Karpas-422 (cell line): ENCODE data around the gene EIF4G1. TPM values are rescaled to one million over a fixed set of nuclear protein-coding genes. Genes with fewer than 3 reads are reported as not detected.

Experiments used
- DNase-seq: peaks from one replicate; pipeline ENCODE4 v3.0.0-alpha.2; 2015
- H2AFZ ChIP-seq: fragments of 200-600 bp; sonication (generic); 2 replicates; pipeline ENCODE4 v1.6.1; 2014; ENCODE audit warnings: antibody characterized with exemption, low read length, mixed read lengths
- H3K27ac ChIP-seq: fragments of 200-600 bp; sonication (generic); 2 replicates; pipeline ENCODE4 v1.5.1; 2014; ENCODE audit warnings: mild to moderate bottlenecking, low read length, moderate library complexity
- H3K27me3 ChIP-seq: fragments of 200-600 bp; sonication (generic); 2 replicates; pipeline ENCODE4 v1.6.1; 2014; ENCODE audit warnings: low read length, mixed read lengths
- H3K36me3 ChIP-seq: fragments of 200-600 bp; sonication (generic); 2 replicates; pipeline ENCODE4 v1.6.1; 2014; ENCODE audit warnings: low read length, mixed read lengths; ENCODE audit not compliant: insufficient read depth
- H3K4me1 ChIP-seq: fragments of 200-600 bp; sonication (generic); 2 replicates; pipeline ENCODE4 v1.6.1; 2014; ENCODE audit warnings: mild to moderate bottlenecking, low read length, mixed read lengths
- H3K4me2 ChIP-seq: fragments of 200-600 bp; sonication (generic); 2 replicates; pipeline ENCODE4 v1.6.1; 2014; ENCODE audit warnings: low read length, low read depth, mild to moderate bottlenecking; ENCODE audit not compliant: poor library complexity, severe bottlenecking
- H3K4me3 ChIP-seq: fragments of 200-600 bp; sonication (generic); 2 replicates; pipeline ENCODE4 v1.5.1; 2014; ENCODE audit warnings: mild to moderate bottlenecking, antibody characterized with exemption, low read length, mixed read lengths
- H3K79me2 ChIP-seq: fragments of 200-600 bp; sonication (generic); 2 replicates; pipeline ENCODE4 v1.6.1; 2014; ENCODE audit warnings: mild to moderate bottlenecking, low read length, mixed read lengths
- H3K9ac ChIP-seq: fragments of 200-600 bp; sonication (generic); 2 replicates; pipeline ENCODE4 v1.6.0; 2014; ENCODE audit warnings: low read length
- H3K9me2 ChIP-seq: fragments of 200-600 bp; sonication (generic), shearing (Covaris generic); replicated peaks from 2 replicates; pipeline ENCODE4 v1.6.0; 2014; ENCODE audit warnings: mild to moderate bottlenecking, low read length, moderate library complexity; ENCODE audit not compliant: insufficient read depth
- H3K9me3 ChIP-seq: fragments of 300-700, 200-600 bp; sonication (generic); 2 replicates; pipeline ENCODE4 v1.6.1; 2014; ENCODE audit warnings: low read length, mixed read lengths
- H4K20me1 ChIP-seq: fragments of 200-600 bp; sonication (generic); 2 replicates; pipeline ENCODE4 v1.6.1; 2014; ENCODE audit warnings: mild to moderate bottlenecking, antibody characterized with exemption, low read length, low read depth; ENCODE audit not compliant: insufficient read depth
- total RNA-seq: library from RNA; depleted of rRNA; stranded (reverse); fragments of >200 nt; shearing (Covaris generic); gene quantifications from 2 replicates; pipeline ENCODE4 v1.2.3, GENCODE V29; 2014; ENCODE audit warnings: low replicate concordance

The EIF4G1 gene
- total RNA-seq, 1 experiment from 2014 or later, result 177 TPM

DNA sequence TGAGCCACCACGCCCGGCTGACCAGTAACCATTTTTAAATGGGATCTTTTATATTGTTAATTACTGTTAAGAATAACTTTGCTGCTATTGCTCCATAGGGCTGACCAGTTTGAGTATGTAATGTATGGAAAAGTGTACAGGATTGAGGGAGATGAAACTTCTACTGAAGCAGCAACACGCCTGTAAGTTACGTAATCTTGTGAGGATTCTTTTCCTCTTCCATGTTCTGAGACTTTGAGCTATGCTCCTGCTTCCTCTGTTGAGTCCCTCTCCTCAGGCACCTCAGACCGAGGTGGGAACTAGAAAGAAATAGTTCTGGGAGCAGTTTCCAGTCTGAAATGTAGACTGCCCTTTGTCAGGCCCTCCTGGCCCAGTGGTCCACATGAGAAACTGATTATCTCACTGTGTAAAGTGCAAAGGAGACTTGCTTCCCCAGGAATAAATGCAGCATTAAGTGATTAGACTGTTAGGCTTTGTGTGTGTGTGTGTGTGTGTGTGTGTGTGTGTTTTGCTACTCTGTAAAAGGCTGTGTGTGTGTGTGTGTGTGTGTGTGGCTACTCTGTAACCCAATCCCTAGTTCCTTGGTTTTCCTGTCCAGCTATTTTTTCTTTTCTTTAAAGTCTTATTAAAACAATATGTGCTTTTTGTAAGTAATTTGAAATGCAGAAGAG lies 52.3 kb downstream of the EIF4G1 start:
- H3K9me3 ChIP-seq, result no peaks in the 10 kb centered on the region
- H3K4me2 ChIP-seq, result no peak overlapping the region
- peaks cover 29% of the 10 kb centered on the region for H3K79me2 ChIP-seq
- H2AFZ ChIP-seq, result no peak overlapping the region
- H3K9ac ChIP-seq, result no peak overlapping the region
- H3K36me3 ChIP-seq, result peaks cover 37% of the 10 kb centered on the region
- H4K20me1 ChIP-seq, result no peaks in the 10 kb centered on the region
- H3K9me2 ChIP-seq, result no peaks in the 10 kb centered on the region
- no peaks in the 10 kb centered on the region for H3K27me3 ChIP-seq
- H3K4me3 ChIP-seq, result no peak overlapping the region
- DNase-seq, result no peak
- H3K27ac ChIP-seq, result no peak overlapping the region
- H3K4me1 ChIP-seq, result peaks cover 13% of the 10 kb centered on the region

DNA sequence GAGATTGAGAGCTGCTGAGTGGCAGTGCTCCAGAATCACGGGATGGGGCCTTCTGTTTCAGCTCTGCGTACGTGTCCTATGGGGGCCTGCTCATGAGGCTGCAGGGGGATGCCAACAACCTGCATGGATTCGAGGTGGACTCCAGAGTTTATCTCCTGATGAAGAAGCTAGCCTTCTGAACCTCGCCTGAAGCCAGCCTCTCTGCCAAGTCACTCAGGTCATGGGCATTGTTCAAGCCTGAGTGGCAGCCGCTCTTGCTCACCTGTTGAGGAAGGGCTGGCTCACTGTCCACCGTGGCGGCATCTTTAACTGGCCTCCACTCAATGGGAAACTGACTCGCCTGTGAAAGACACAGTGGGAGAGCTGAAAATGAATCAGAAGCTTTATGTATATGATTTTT lies 53.7 kb downstream of the EIF4G1 start:
- Histone ChIP-seq H3K4me3 (no peak overlapping the region), H3K36me3 (peaks cover 37% of the 10 kb centered on the region), H3K9me2 (no peaks in the 10 kb centered on the region), H3K4me1 (peaks cover 13% of the 10 kb centered on the region), H2AFZ (no peak overlapping the region), H4K20me1 (no peaks in the 10 kb centered on the region), H3K9me3 (no peaks in the 10 kb centered on the region), H3K4me2 (no peak overlapping the region), H3K27me3 (no peaks in the 10 kb centered on the region), H3K27ac (no peak overlapping the region), H3K9ac (no peak overlapping the region), H3K79me2 (peaks cover 21% of the 10 kb centered on the region)
- DNase-seq, result no peak

- H3K9me2 ChIP-seq, result no peaks in the 10 kb centered on the region
- peaks cover 17% of the 10 kb centered on the region for H3K79me2 ChIP-seq
- no peak for DNase-seq
- H3K4me3 ChIP-seq, result no peak overlapping the region
- no peak overlapping the region for H2AFZ ChIP-seq
- peaks cover 13% of the 10 kb centered on the region for H3K4me1 ChIP-seq
- H3K9ac ChIP-seq, result no peak overlapping the region
- H3K9me3 ChIP-seq, result no peaks in the 10 kb centered on the region
- peaks cover 37% of the 10 kb centered on the region for H3K36me3 ChIP-seq
- H4K20me1 ChIP-seq, result no peaks in the 10 kb centered on the region
- H3K4me2 ChIP-seq, result no peak overlapping the region
- no peak overlapping the region for H3K27ac ChIP-seq
- no peaks in the 10 kb centered on the region for H3K27me3 ChIP-seq
These were observed 54.3 kb downstream of the EIF4G1 start for GRCh38 chr3:184368586-184369183.

DNA sequence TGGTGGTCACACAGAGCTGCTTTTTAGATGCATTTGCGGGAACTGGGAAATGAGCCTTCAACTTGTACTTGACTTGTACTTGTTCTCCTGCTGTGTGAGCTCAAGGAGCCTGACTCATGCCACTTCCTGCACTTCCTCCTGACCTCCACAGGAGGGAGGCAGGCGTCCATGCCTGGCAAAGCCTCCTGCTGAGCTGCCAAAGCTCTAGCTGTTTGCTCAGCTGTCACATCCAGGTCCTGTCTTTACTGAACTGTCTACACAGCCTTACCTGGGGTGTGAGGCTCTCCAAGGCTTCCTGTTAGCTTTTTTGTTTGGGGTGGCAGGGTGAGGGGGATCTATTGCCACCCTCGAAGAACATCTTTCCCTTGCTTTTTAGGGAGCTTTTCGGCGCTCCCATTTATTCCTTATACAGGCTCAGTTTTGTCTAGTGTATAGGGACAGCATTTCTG lies 57.2 kb downstream of the EIF4G1 start:
- no peak overlapping the region for H3K27ac ChIP-seq
- H2AFZ ChIP-seq, result no peak overlapping the region
- peaks cover 9% of the 10 kb centered on the region for H3K79me2 ChIP-seq
- H3K4me2 ChIP-seq, result no peak overlapping the region
- H3K9me3 ChIP-seq, result no peaks in the 10 kb centered on the region
- no peaks in the 10 kb centered on the region for H4K20me1 ChIP-seq
- H3K27me3 ChIP-seq, result no peaks in the 10 kb centered on the region
- peaks cover 31% of the 10 kb centered on the region for H3K36me3 ChIP-seq
- DNase-seq, result peak; percentile 94
- H3K9me2 ChIP-seq, result no peaks in the 10 kb centered on the region
- H3K4me1 ChIP-seq, result peaks cover 7% of the 10 kb centered on the region
- no peak overlapping the region for H3K9ac ChIP-seq
- no peak overlapping the region for H3K4me3 ChIP-seq

- peaks cover 24% of the 10 kb centered on the region for H3K36me3 ChIP-seq
- H2AFZ ChIP-seq, result no peak overlapping the region
- no peaks in the 10 kb centered on the region for H3K27me3 ChIP-seq
- H3K9ac ChIP-seq, result no peak overlapping the region
- no peak overlapping the region for H3K4me3 ChIP-seq
- H3K4me1 ChIP-seq, result peaks cover 15% of the 10 kb centered on the region
- H3K9me3 ChIP-seq, result no peaks in the 10 kb centered on the region
- H3K79me2 ChIP-seq, result peaks cover 17% of the 10 kb centered on the region
- H3K9me2 ChIP-seq, result no peaks in the 10 kb centered on the region
- no peak overlapping the region for H3K27ac ChIP-seq
- no peaks in the 10 kb centered on the region for H4K20me1 ChIP-seq
- DNase-seq, result no peak
- no peak overlapping the region for H3K4me2 ChIP-seq
These were observed 58.0 kb downstream of the EIF4G1 start for GRCh38 chr3:184372296-184372821.

DNA sequence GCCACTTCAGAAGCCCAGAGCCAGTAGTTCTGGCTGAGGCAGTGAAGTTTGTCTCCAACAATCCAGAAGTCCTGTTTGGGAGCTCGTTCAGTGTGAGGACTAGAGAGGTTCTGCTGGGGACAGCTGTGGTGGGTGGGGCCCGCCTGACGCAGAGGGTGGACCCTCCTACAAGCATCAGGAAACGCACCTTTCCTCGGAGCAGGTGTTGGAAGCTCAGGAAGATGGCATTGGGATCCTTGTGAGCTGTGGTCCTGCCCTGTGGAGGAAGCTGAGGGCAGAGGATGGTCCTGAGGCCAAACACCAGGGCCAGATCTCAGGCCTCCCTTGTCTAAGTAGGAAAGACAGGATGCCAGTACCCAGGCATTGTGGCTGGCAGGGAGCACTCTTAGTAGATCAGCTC lies 58.5 kb downstream of the EIF4G1 start:
- H3K9me2 ChIP-seq, result no peaks in the 10 kb centered on the region
- no peak for DNase-seq
- H3K27ac ChIP-seq, result no peak overlapping the region
- H3K27me3 ChIP-seq, result no peaks in the 10 kb centered on the region
- H3K79me2 ChIP-seq, result peaks cover 22% of the 10 kb centered on the region
- H3K4me3 ChIP-seq, result no peak overlapping the region
- peaks cover 24% of the 10 kb centered on the region for H3K36me3 ChIP-seq
- H3K9ac ChIP-seq, result no peak overlapping the region
- no peak overlapping the region for H3K4me2 ChIP-seq
- no peaks in the 10 kb centered on the region for H3K9me3 ChIP-seq
- no peak overlapping the region for H2AFZ ChIP-seq
- H4K20me1 ChIP-seq, result no peaks in the 10 kb centered on the region
- H3K4me1 ChIP-seq, result peaks cover 15% of the 10 kb centered on the region

GRCh38 chr3:184373422-184373821 lies 59.0 kb downstream of the EIF4G1 start:
- Histone ChIP-seq H2AFZ (no peak overlapping the region), H3K4me3 (no peak overlapping the region), H3K4me2 (no peak overlapping the region), H3K9me2 (no peaks in the 10 kb centered on the region), H3K9ac (no peak overlapping the region), H3K4me1 (peaks cover 19% of the 10 kb centered on the region), H4K20me1 (no peaks in the 10 kb centered on the region), H3K27ac (no peak overlapping the region), H3K27me3 (no peaks in the 10 kb centered on the region), H3K36me3 (peaks cover 20% of the 10 kb centered on the region), H3K9me3 (no peaks in the 10 kb centered on the region), H3K79me2 (peaks cover 26% of the 10 kb centered on the region)
- DNase-seq, result no peak

GRCh38 chr3:184375747-184376461 lies 61.5 kb downstream of the EIF4G1 start:
- Histone ChIP-seq H3K4me2 (no peak overlapping the region), H3K9ac (0 out of 2 replicates have a peak overlapping the region, but pooled peaks have one; percentile 1), H3K9me3 (no peaks in the 10 kb centered on the region), H4K20me1 (no peaks in the 10 kb centered on the region), H3K4me3 (no peak overlapping the region; the same call in 1 of the 2 replicates), H3K36me3 (peaks cover 8% of the 10 kb centered on the region), H3K27me3 (no peaks in the 10 kb centered on the region), H3K4me1 (peaks cover 29% of the 10 kb centered on the region), H3K9me2 (no peaks in the 10 kb centered on the region), H2AFZ (no peak overlapping the region), H3K27ac (no peak overlapping the region), H3K79me2 (peaks cover 35% of the 10 kb centered on the region)
- DNase-seq, result no peak
